NCI-H1092 (cell line): ENCODE results near the gene PRR29.
"Not testable (repeated sequence)": the region's sequence is repeated elsewhere in the genome, so short reads cannot be mapped to it uniquely, and the experiment has no call there.

Experiments
- DNase-seq: peaks from one replicate; lab custom pipeline; 2025; lab: John Stamatoyannopoulos, UW

The PRR29 gene

DNA sequence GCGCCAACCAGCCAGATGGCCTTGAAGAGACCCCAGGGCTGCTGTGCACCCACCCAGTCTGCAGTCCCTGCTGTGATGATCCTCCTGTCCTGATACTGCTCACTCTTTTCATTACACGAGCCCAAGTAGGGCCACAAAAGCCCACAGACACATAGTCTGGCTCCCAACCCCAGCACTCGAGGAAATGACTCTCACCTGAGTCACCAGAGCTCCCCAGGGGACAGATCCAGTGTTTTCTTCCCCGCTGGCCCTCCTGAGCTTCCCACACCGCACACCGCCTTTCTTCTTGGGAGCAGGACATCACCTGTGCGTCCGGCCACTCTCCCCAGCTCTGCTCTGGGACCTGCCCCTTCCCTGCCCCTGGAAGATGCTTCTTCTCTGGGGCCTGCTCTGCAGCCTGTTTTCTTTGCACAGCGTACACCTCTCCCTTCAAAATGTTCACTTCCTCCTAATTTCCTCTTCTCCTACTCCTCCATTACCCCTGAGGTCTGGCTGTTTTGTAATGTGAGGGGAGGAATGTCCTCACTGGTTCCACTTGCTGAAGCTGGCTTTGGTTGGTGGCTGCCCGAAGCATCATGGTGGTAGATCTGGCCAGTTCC lies 23.5 kb upstream of the PRR29 start:
- no peak for DNase-seq

DNA sequence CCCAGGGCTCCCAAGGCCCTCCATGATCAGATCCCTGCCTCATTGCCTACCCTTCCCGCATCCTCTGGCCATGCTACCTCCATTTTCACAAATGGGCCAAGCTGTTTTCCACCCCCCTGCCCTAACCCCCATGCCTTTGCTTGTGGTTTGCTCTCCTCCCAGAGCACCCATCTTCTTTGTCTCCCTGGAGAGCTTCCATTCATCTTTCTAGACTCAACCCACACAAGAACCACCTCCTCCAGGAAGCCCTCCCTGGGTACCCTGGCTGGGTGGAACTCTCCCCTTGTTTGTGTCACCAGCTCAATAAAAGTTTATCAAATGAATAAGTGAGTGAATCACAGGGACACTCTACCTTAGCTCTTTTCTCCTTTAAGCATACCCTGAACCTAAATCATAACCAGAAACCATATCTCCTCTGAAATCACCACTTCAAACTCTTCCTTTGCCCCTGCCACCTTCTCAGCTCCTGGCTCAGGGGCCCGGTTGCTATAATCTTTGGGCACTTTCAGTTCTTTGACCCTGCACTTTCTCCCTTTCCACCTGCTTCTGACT lies 22.5 kb upstream of the PRR29 start:
- no peak for DNase-seq

DNA sequence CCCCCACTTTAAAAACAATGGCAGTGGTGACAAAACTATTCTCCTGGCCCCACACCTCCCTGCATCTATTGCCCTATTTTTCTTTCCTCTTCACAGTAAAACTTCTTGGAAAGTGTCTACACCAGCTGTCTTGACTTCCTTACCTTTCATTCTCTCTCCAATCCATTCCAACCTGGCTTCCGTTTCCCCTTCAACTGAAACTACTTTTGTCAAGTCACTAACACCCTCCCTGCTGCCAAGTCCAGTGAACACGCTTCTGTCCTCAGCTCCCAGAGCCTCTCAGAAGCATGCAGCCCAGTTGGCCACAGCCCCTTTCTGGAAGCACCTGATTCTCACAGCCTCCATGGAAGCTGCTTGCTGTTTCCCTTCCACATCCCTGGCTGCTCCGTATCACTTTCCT lies 21.4 kb upstream of the PRR29 start:
- no peak for DNase-seq

DNA sequence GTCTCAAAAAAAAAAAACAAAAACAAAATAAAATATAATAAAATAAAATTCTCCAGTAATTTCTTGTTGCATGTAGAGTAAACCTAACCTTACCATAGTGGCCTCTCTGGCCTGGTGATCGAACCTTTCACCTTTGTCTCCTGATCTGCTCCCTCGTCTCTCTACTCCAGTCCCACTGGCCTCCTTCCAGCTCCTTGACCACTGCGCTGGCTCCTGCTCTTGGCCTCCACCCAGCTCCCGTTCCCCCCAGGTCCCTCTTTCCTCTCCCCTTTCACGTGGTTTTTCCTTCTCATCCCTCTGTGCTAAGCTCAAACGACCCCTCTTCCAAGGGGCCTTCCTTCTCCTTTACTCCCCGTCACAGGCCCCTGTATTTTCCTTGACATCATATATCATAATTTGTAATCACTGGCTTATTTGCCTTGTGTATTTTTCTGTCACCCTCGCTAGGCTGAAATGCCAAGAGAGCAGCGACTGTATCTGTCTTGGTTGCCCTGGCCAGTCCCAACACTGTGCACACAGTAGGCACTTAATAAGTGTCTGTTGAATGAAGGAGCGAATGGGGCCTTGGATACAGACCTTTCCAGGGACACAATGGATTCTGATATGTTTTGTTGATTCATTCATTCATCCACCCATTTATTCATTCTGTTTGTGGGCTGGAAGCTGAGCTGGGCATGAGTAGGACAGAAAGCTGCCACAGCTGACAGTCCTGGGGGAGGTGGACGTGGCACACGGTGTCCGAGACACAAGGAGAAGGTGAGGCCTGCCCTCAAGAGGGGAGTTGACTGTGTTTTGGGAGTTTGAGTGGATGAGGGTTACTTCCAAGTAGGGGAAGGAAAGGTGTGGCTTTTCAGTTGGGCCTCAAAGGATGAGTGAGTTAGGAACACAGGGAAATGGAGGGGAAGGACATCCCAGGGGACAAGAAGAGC lies 19.6 kb upstream of the PRR29 start:
- DNase-seq, result no peak

DNA sequence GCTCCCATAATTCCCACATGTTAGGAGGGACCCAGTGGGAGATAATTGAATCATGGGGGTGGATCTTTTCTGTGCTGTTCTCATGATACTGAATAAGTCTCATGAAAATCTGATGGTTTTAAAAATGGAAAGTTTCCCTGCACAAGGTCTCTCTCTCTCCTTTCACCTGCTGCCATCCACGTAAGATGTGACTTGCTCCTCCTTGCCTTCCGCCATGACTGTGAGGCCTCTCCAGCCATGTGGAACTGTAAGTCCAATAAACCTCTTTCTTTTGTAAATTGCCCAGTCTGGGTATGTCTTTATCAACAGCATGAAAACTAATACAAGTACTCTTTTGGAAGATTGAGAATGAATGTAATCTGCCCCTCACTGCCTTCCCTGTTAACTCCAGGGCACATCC lies 15.5 kb upstream of the PRR29 start:
- DNase-seq, result not testable (repeated sequence)

DNA sequence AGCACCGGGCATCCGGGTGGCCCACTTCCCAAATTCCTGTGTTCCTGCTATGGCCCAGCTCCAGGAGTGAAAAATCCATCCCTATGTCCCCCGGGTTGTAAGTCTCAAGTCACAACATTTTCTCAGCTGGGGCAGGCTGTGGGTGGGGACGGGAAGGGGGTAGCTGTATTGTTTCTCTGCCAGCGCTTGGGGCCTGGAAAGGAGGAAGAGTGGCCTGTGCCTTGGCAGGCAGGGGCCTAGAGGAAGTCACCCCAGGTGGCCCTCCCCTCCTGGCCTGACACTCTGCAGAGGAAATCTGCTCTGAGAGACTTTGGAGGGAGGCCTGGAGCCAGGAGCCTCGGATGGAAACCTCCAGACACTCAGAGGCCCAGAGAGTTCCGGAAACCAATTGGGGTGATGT lies 14.8 kb upstream of the PRR29 start:
- DNase-seq, result no peak

DNA sequence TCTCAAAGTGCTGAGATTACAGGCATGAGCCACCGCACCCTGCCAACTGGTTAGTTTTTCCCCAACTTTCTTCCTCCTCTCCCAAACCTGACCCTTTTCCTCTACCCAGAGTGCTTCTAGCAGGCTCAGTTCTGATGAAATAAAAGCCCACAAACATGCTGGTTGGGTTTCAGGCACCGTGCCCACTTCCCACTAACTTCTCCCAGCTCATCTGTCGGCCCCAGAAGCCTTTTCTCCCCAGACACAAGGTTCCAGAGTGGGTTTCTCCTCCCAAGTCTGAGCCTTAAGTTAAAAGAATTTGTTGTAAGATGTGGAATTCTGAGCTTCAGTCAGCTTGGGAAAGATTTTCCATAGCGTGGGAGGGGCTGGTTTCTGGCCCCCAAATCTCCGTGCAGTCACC lies 13.9 kb upstream of the PRR29 start:
- no peak for DNase-seq

DNA sequence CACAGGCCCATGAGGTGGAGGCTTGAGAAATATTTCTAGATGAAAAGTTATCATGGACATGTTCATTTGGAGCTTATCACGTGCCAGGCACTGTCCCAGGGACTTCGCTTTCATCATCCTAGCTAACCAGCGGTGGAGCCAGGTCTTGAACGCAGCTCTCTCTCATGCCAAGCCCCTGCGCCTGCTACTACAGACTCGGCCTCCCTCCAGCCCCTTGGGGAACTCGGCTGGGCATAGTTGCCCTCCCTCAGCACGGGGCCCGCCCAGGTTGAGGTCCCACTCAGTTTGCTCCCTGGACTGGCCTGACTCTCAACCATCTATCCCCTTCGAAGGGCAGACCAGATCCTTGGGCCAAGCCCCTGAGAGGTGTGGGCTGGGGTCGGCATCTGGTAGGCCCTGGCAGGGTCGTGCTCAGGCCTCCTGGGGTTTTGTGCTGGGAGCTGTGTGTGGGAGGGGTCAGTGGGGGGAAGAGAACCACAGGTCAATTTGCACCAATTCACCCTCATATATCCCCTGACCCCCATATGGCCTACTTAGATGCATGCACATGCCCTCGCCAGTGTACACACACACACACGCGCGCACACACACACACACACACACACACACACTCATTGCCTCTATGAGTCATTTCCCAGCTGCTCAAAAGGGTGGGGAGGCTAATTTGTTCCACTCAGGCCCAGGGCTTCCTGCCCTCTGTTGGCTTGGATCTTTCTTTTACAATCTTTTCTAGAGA lies 13.3 kb upstream of the PRR29 start:
- DNase-seq, result no peak

DNA sequence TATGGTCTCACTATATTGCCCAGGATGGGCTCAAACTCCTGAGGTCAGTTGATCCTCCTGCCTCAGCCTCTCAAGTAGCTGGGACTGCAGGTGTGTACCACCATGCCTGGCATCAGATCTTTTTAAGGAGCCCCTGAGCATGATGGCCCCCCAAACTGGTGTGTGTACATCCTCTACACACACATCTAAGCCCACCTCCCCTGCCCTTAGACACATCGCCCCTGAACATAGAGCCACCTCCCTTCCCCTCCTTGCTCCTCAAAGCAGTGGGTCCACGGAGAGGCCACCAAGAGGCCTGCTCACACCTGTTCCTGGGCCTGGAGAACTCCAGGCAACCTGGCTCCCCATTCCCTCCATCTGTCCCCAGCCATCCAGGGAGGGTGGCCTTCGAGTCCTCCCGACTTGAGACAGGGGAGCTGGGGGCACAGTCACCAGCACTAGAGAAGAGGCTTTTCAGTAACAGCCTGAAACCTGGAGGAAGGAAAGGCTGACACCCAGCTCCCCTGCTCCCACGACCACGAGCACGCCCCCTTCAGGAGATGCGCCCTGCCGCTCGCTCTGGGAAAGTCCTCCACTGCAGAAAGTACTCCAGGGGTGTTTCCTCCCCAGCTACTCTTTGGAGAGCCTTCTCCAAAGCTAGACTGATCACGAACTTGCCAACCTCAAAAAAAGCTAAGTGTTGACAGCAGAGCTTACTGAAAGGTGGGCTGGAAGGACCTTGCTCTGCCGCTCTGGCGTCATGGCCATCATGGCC lies 12.6 kb upstream of the PRR29 start:
- DNase-seq, result no peak

DNA sequence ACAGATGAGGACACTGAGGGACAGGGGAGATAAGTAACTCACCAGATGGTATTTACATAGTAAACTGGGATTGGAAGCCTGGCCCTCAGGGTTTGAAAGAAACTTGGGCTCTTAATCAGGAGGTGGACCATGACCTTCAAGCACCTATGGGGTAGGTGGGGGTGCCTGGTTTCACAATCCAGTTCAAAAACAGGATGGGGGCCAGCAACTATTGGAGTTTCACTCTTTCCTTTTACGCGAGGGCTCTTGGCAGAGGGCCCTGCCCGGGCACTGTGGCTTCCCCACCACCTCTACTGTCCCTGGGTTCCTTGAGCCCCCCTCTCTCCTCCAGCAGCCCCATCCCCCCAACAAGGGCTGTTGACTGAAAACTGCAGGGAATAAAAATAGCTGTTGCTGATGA lies 11.3 kb upstream of the PRR29 start:
- no peak for DNase-seq

DNA sequence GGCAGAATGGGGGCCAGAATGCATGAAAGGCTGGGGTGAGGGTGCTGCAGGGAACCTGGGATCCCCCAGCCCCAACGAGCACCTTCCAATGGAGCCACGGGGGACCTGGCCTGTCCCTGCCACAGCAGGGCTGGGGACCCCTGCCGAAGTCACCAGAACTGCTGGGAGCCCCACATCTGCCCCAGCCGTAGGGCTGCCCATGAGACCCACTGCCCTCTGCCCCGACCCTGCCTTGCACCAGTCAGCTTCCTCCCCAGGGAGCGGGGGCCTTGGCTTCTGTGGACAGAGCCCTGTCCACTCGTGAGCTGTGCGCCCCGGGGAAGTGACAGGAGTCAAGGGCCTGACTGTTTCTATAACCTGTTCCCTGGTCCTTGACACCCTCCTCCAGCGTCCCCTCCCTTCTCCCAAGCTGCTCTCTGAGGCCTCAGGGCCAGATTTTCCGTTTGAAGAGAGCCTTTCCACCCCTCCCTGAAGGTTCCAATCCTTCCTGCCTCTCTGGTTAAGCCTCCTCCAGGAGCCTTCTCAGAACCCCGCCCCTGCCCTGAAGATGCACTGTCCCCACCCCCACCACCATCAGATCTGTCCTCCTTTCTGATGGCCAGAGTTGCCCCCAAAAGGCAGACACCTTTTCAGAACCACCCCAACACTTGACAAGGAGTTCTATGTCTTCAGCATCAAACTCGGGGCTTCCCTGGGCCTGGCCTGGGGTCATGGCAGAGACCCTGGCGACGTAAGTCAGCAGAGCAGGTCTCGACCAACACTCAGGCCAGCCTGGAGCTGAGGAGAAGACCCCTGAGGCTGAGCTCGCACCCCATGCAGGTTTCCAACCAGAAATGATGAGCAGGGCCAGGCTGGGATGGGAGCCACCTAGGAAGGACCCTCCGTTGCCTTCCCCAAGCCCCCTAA lies 10.7 kb upstream of the PRR29 start:
- no peak for DNase-seq

DNA sequence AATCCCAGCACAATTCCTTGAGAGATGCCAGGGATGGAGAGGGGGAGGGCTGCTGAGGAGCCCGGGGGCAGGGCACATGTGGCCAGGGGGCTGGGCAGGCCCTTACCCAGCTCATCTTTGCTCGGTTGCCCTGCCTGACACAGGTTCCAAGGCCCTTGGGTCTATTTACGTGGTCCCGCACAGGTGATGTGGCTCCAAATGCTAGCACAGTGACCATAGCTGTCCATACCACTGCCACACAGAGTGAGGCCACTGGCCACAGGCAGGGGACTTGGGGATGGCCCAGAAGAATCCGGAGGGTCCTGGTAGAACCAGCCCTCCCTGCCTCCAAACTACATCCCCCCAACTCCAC lies 10.0 kb upstream of the PRR29 start:
- DNase-seq, result no peak

DNA sequence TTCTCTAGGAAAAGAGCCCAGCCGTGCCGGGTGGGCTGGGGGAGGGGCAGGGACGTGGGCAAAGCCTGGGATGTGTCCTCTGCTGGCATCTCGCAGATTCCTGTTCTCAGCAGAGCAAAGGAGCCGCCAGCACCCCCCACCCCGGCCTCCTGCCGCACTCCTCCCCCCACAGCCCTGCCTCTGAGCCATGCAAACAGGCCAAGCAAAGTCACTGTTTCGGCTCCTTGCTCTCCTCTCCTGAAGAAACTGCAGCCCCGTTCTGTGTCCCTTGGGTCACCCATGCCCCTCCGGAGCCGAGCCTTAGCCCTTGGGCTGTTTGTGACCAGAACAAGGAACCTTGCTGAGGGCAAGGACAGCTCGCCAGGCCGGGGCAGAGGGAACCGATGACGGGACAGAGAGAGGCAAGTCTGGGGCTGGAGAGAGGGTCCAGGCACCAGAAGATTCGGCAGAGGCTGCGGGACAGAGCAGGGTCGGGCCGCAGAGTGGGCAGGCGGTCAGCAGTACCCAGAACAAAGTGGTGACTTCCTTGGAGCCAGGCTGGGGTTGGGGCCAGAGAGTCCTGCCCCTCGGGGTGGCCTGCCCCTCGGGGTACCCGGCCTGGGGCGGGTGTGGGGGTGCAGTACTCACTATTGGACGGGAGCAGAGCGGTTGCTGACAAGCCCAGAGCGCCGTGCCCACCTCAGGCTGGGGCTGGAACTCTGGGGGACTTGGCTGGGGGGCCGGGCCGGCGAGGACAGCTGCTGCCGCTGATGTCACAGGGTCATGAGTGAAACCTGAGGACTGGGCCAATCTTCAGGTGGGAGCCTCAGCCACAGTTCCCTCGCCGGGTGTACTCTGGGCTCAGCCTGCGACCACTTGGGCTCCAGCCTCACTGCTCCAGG lies 9.2 kb upstream of the PRR29 start:
- no peak for DNase-seq

DNA sequence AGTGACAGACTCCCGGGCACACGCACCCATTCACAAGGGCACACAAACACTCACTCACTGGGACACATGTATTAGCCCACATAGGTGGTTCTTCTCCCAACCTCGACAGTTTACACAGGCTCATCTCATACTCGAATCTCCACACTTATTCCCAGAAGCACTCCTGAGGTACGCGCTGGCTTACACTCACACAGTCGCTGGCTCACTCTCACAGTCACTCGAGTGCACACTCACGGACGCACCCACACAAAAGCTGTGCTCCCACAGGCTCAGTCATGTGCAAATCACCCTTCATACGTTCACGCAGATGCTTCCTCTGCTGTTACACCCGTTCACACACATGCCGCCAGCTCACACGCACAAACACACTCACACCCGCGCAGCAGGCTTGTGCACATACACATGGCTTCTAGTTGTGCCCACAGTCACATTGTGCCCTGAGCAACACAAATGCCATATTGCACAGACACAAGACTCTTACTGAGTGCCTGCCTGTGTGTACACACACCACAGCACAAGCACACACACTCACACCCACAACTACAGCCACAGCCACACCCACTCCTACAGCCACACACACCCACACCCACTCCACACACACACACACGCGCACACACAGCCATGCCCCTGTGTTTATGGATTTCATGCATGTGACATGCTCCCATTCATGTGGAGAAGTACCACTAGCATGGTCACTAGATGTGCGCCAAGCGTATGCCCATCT lies 8.4 kb upstream of the PRR29 start:
- DNase-seq, result no peak

DNA sequence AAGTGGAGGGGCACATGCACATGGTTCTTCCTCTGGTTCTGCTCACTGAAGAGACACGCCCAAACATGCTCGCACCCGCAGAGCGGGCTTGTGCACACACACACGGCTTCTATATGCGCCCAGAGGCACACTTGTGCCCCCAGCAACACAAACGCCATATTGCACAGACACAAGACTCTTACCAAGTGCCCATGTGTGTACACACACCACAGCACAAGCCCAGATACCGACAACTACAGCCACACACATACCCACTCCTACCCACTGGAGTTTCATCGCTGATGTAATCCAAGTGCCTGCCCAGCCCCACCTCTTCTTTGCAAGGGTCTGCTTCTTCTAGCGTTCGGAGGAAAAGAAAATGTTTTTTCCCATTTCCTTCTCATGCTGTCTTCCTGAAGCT lies 6.5 kb upstream of the PRR29 start:
- DNase-seq, result no peak

DNA sequence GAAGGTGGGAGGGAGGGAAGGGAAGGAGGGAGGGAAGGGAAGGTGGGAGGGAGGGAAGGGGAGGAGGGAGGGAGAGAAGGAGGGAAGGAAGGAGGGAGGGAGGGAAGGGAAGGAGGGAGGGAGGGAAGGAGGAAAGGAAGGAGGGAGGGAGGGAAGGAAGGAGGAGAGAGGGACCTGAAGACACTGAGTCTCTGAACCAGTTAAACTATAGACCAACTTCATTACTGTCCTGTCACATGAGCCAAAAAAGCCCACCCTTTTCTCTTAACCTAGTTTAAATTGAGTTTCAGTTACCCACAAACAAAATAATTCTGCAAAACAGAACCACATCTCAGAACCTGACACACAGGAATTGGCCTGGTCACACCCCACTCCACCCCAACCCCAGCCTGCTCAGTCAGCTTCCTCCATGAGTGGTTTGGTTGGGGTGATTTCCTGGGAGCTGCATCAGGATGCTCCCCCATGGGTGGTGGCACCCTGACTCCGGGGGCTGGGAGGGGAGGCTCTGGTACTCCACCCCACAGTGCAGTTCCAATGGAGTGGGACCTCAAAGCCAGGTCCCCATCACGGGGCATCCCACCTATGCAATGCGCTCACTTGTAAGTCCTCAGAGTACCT lies 4.7 kb upstream of the PRR29 start:
- DNase-seq, result no peak

DNA sequence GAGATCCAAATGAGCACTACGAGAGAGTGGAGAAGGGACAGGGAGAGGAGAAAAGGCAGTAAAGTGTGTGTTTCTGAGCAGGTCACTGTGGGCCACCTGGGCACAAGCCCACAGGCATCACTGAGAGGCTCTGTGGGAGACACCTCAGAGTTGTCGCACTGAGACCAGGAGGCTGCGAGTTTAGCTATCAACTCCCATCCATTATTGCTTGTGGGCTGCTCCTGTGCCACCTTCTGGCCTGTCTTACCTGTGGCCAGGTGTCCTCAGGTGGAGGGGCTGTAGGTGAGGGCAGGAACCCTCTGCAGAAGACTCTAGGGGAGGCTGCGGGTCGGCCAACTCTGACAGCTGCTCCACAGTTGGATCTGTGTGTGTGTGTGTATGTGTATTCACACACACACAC lies 2.5 kb upstream of the PRR29 start:
- no peak for DNase-seq

DNA sequence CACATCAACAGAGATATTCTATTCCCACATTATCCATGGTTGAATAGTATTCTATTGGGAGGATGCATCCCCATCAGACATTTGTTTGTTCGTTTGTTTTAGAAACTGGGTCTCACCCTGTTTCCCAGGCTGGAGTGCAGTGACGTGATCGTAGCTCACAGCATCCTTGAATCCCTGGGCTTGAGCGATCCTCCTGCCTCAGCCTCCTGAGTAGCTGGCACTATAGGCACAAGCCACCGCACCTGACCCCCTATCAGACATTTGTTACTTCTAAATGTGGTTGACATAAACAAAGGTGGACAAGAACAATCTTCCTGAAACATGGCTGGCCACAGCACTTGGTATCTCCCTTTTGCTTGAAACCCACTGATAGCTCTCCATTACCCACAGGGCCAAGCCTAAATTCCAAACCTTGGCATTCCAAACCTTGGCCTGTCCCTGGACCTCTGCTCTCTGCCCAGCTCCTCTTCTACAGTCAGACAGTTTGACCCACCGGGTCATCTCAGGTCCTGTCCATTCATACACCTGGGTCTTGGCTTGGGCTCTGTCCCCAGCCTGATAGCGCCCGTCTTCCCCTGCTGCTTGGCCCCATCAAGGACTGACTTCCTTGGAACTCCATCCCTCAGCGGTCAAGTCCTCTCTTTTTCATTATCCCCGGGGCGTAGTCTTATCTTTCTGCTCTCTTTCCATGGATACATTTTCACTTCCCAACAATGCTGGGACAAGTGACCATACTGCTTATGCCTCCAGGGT lies 1.5 kb upstream of the PRR29 start:
- DNase-seq, result no peak
